Motor neuron (in vitro differentiated cells): ENCODE data around the gene TBL3. TPM values are rescaled to one million over a fixed set of nuclear protein-coding genes. Genes with fewer than 3 reads are reported as not detected.
A peak's percentile ranks its signal among the peaks of the same experiment; 100 is the strongest.

ENCODE experiments used
- ATAC-seq, 8 experiments: fragments of 200-7000 bp; cut with Tn5 transposase; replicated peaks in 6 of 8; 2 replicates each; pipeline ENCODE4 v1.8.0; 2021; ENCODE audit warnings: mild to moderate bottlenecking in 8 of 8, moderate library complexity in 8 of 8
- H3K27ac ChIP-seq, 2 donors: fragments of 250-450 bp; sonication (Bioruptor Pico); 2 replicates each; pipeline ENCODE4 v1.9.0; 2021; ENCODE audit warnings: antibody characterized with exemption in 2 of 2, mild to moderate bottlenecking in 2 of 2, moderate library complexity in 1 of 2
- H3K4me1 ChIP-seq, 2 donors: fragments of 250-450 bp; sonication (Bioruptor Pico); replicated peaks in 1 of 2; 2 replicates each; pipeline ENCODE4 v1.6.1; 2021; ENCODE audit warnings: antibody characterized with exemption in 2 of 2, mild to moderate bottlenecking in 2 of 2, moderate library complexity in 1 of 2
- H3K4me3 ChIP-seq, 5 donors: fragments of 250-450 bp; sonication (Bioruptor Pico); 2 replicates each; pipeline ENCODE4 v1.9.0; 2021; ENCODE audit warnings: antibody characterized with exemption in 5 of 5, mild to moderate bottlenecking in 5 of 5, moderate library complexity in 4 of 5
- WGBS, 10 experiments: fragments of 450-650 bp; shearing (Covaris generic); methylation state at CpG; one replicate each; pipeline ENCODE4 v1.0.0; 2022; 5-methylcytosine and 5-hydroxymethylcytosine counted together
- in situ Hi-C, 9 experiments: fragments of 400-800 bp; cut with MboI; loops; one replicate each; pipeline ENCODE4 v1.15.0; 2021; ENCODE audit warnings: low sequenced_read_pairs in 9 of 9, low pct_unique_long_range_greater_than_20kb in 2 of 9; ENCODE audit not compliant: unreplicated experiment in 9 of 9
- total RNA-seq, 8 experiments: library from RNA; unstranded; fragments of 300-600 nt; gene quantifications; 2 replicates each; pipeline versions ENCODE4 v1.2.3 to v1.2.4, GENCODE V29; 2022

Gene TBL3
- total RNA-seq, 8 experiments from 2014 or later: 18.4 to 55.5 (median 31.7) TPM

DNA sequence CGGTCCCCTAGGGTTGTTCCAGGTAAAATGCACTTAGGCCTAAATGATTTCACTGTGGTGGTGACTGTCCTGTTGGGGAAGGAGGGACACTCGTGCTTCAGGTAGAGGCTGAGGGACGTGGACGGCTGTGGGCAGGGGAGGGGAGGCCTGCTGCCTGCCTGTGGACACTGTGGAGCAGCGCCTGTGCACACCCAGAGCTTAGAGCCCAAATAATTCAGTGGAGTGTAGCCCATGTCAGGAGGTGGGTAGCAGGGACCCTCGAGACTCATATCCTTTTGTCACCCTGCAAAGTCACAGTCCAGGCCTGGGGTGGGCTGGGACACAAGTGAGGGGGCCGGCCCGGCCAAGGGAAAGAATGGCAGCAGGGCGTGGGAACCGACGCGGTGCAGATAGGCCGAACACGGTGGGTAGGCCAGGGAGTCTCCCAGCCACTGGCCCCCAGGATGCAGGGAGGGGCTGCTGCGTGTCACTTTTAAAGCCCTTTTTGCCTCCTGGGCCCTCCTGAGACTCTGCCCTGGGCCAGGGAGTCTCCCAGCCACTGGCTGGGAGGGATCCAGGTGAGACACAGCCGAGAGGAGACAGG is 54.1 kb downstream of the TBL3 start:
- Histone ChIP-seq H3K4me3 (no peak overlapping the region), H3K27ac (no peak overlapping the region), H3K4me1 (peaks cover 11 to 18% of the 10 kb centered on the region in 2 donors)
- WGBS, 10 experiments: 60 to 94% (median 83%) methylated on average over 1 to 7 of the region's 16 CpGs; no CpG with 5 or more reads in 5 of the 10 experiments
- ATAC-seq: no peak
- in situ Hi-C loops: loop anchor here in 3 of 9 experiments (10.0 to 25.0 kb wide), 2 partner anchors 111 to 119 kb away; partner anchors contain the start of genes RAB26 (in 3 of the 3) and PKD1 (in 1 of the 3)

DNA sequence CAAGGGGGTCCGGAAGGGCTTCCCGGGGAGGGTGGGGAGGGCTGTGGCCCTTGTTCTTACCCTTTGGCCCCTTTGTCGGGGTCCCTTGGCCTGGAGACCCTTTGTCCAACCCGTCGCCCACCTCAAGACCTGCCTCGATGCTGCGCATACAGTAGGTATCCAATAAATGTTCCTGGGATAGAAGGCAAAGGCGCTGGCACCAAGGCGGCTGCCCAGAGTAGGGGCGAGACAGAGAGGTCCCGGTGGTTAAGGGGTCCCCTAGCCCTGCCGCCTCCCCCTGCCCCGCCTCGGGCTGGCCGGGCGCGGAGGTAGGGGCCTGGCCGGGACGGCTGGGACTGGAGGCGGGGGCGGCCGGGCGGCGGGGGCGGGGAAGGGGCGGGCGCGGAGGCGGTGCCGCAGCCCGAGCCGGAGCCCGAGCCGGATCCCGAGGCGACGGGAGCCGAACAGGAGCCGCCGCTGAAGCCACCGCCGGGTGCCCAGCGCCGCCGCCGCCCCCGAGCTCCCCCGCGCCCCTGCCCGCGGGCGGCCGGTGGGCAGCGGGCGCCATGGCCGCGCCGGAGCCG is 54.7 kb downstream of the TBL3 start, which contains the start of gene NHERF2:
Gene NHERF2, plus strand, starts transcription at position 442 of the 563 bp plus-strand sequence. Its CDS starts 104 bp downstream, at position 546.
- in situ Hi-C loops: loop anchor here in 3 of 9 experiments (10.0 to 25.0 kb wide), 2 partner anchors 111 to 118 kb away; partner anchors contain the start of genes RAB26 (in 3 of the 3) and PKD1 (in 1 of the 3)
- Histone ChIP-seq H3K4me3 (peak within 1 kb of the TSS; percentile 35 to 44 (median 40)), H3K4me1 (peaks cover 11 to 18% of the 10 kb centered on the region in 2 donors), H3K27ac (peak within 1 kb of the TSS in 1 of 2 donors; percentile 27)
- ATAC-seq: peak; percentile 1 to 35 (median 6)
- WGBS, 10 experiments: no CpG with 5 or more reads among the region's 59 CpGs

DNA sequence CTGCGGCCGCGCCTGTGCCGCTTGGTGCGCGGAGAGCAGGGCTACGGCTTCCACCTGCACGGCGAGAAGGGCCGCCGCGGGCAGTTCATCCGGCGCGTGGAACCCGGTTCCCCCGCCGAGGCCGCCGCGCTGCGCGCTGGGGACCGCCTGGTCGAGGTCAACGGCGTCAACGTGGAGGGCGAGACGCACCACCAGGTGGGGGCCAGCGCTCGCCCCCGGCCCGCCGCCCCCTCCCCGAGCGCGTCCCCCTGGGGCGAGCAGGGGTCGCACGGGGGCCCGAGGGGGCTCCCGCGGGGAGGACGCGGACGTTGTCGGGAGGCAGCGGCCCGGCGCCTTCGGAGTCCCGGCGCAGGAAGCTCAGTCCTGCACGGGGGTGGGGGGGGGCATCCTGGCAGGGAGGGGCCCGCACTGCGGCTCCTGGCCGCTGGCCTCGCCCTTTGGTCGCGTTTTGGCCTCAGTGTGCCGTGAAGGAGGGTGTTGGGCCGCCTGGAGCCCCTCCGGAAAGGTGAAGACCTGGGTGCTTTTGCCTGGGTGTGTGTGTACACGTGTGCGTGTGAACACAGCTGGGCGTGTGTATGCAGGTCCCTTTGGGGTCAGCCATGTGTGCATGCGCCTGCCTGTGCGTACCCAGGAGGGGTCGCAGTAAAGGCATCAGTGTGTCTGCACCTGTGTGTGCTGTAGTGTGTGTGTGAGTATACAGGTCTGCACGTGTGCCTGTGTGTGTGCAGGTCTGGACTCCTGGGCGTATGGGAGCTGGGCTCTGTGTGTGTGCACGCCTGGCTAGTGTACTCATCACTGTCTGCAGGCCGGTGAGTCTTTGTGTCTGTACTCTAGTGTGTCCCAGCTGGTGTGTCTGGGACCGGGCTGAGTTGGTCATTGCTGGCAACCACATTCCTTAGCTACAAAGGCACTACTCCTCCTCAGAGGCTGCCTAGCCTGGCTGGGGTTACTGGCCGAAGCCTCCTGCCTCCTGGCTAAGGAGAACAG is 55.5 kb downstream of the TBL3 start:
- Histone ChIP-seq H3K4me3 (peak overlapping the region; percentile 35 to 44 (median 40)), H3K27ac (peak overlapping the region in 1 of 2 donors; percentile 27), H3K4me1 (peaks cover 11 to 18% of the 10 kb centered on the region in 2 donors)
- 18 to 33% (median 20%) methylated on average over 1 to 3 of the region's 76 CpGs; no CpG with 5 or more reads in 7 of the 10 experiments for WGBS, 10 experiments
- in situ Hi-C loops: loop anchor here in 3 of 9 experiments (10.0 to 25.0 kb wide), 2 partner anchors 110 to 117 kb away; partner anchors contain the start of genes RAB26 (in 3 of the 3) and PKD1 (in 1 of the 3)
- ATAC-seq: peak; percentile 1 to 19 (median 6)

DNA sequence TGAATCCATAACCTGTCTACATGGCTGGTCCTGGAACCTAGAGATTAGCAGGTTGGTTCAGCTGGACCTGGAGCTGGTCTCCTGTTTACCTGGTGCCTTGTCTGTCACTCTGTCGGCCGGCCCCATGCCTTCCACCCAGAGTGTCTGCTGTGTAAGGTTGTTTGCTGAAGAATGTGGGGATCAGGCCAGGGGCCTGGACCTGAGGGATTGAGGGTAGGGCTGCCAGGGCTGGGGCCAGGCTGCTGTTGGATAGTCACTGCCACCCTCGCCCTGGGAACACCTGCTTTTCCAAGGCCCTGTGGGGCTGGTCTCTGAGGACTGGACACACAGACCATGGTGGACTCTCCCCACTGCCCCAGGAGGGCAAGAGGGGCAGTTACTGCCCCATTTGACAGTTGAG is 56.3 kb downstream of the TBL3 start:
- Histone ChIP-seq H3K4me3 (peak overlapping the region in 1 of 5 donors; percentile 44), H3K4me1 (peaks cover 6 to 11% of the 10 kb centered on the region in 2 donors), H3K27ac (no peak overlapping the region)

DNA sequence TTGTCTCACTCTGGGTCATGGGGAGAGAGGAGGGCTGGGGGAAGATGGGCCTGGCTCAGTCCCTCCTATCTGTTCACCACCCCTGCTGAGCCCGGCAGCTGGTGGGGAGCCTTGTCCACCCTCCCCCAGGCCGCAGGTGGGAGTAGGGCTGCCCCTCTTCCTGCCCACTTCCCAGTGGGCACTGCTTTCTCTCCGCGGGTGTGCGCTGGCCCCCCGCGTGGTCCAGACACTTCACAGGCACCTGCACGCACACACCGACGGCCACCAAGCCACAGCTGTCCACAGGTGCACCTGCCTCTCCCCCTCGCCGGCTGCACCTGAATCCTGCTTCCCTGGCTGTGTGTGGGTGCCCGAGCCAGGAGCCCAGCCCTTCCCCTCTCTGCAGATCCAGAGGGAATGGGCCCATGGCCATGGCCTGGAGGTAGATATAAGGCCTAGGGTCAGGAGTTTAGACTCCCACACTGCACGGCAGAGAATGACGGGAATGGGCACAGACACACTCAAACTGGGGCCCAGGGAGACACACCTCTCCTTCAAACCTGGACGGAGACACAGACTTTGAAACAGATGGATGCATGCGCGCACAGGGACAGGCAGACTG is 56.9 kb downstream of the TBL3 start:
- WGBS, 10 experiments: 88 to 100% methylated on average over 2 to 3 of the region's 18 CpGs; no CpG with 5 or more reads in 8 of the 10 experiments
- no peak for ATAC-seq
- in situ Hi-C loops: loop anchor here in 3 of 9 experiments (10.0 to 25.0 kb wide), 2 partner anchors 109 to 116 kb away; partner anchors contain the start of genes RAB26 (in 3 of the 3) and PKD1 (in 1 of the 3)
- H3K27ac ChIP-seq: no peak overlapping the region
- no peak overlapping the region for H3K4me3 ChIP-seq
- peaks cover 6 to 9% of the 10 kb centered on the region in 2 donors for H3K4me1 ChIP-seq

More for the DNA sequence above, 56.3 kb downstream of the TBL3 start:
- in situ Hi-C loops: loop anchor here in 3 of 9 experiments (10.0 to 25.0 kb wide), 2 partner anchors 109 to 117 kb away; partner anchors contain the start of genes RAB26 (in 3 of the 3) and PKD1 (in 1 of the 3)
- ATAC-seq: no peak
- WGBS, 10 experiments: 67% methylated on average over 1 of the region's 3 CpGs; no CpG with 5 or more reads in 9 of the 10 experiments

DNA sequence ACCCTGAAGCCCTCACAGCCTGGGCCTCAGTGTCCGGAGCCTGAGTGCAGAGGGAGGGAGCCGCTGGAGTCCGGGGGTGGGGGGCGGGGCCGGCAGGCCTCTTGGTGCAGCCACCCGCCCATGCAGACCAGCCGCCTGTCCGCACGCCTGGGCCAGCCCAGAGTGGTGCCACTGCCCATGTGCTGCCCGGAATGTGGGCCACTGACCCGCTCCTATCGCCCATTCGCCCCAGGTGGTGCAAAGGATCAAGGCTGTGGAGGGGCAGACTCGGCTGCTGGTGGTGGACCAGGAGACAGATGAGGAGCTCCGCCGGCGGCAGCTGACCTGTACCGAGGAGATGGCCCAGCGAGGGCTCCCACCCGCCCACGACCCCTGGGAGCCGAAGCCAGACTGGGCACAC is 57.5 kb downstream of the TBL3 start:
- in situ Hi-C loops: loop anchor here in 3 of 9 experiments (10.0 to 25.0 kb wide), 2 partner anchors 108 to 115 kb away; partner anchors contain the start of genes RAB26 (in 3 of the 3) and PKD1 (in 1 of the 3)
- WGBS, 10 experiments: no CpG with 5 or more reads among the region's 22 CpGs
- H3K4me3 ChIP-seq: no peak overlapping the region

DNA sequence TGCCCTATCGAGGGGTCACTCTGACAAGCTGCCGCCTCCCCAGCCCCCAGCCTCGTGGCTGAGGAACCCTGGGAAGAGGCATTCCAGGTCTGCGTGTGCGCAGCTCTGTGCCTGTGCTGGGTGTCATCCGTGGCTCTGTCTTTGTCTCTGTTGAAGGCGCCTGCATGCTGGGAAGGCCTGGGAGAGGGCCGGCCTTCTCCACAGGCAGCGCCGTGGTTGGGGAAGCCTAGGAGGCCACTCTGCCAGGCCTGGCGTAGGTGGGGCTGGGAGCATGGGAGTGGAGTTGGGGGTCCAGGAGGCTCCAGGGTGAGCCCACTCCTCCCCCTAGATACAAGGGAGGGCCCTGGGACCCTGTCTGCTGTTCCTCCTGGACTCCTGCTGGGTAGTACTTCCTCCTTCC is 58.2 kb downstream of the TBL3 start:
- in situ Hi-C loops: loop anchor here in 1 of 9 experiments (25.0 kb wide), 1 partner anchor 107 kb away; the partner anchor contains the start of genes PKD1 and RAB26
- ATAC-seq: no peak
- 32 to 100% methylated on average over 1 to 5 of the region's 11 CpGs; no CpG with 5 or more reads in 8 of the 10 experiments for WGBS, 10 experiments
- Histone ChIP-seq H3K4me1 (peaks cover 5 to 6% of the 10 kb centered on the region in 2 donors), H3K27ac (no peak overlapping the region), H3K4me3 (no peak overlapping the region)

More for the DNA sequence above, 57.5 kb downstream of the TBL3 start:
- ATAC-seq: no peak
- peaks cover 5 to 6% of the 10 kb centered on the region in 2 donors for H3K4me1 ChIP-seq
- no peak overlapping the region for H3K27ac ChIP-seq

DNA sequence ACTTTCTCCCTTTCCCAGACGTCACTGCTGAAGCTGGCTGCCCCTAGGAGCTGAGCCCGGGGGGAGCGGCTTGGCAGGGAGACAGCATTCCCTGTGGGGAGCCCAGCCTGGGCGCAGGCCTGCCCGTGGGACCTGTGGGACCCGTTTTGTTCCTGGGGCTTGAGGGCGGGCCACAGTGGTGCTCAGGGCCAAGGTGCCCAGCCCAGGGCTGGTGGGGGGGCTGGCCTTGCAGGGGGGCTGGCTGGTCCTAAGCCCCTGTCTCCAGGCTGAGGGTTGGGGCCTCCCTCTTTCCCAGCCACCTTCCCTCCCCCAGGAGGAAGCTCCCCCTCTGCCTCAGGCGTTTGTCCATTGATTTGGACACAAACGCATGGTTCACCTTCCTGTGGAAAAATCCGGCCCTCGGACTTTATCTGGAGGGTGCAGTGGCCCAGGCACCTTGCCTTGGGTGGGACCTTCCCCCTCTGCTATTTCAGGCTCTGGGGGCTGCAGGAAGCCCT is 59.3 kb downstream of the TBL3 start:
- ATAC-seq: no peak
- Histone ChIP-seq H3K4me3 (no peak overlapping the region), H3K27ac (no peak overlapping the region), H3K4me1 (peaks cover 11 to 12% of the 10 kb centered on the region in 2 donors)
- WGBS, 10 experiments: 84 to 100% (median 94%) methylated on average over 1 to 4 of the region's 11 CpGs; no CpG with 5 or more reads in 6 of the 10 experiments
- in situ Hi-C loops: loop anchor here in 1 of 9 experiments (25.0 kb wide), 1 partner anchor 106 kb away; the partner anchor contains the start of genes PKD1 and RAB26

Other genes starting within 250 kb of the TBL3 start
- 10 to 100 TPM; 41.7 to 59.9 (median 43.5) TPM for gene NME3, start 200.5 kb upstream of the TBL3 start, total RNA-seq
- 10 to 100 TPM in 2 of 8 experiments, 1 to 10 TPM in 6; 4.6 to 21.1 (median 6.4) TPM for gene EME2, start 199.2 kb upstream of the TBL3 start, total RNA-seq
- 100 to 1,000 TPM in 3 of 8 experiments, 10 to 100 TPM in 5; 68.4 to 150 (median 87.1) TPM for gene MRPS34, start 198.9 kb upstream of the TBL3 start, total RNA-seq
- gene SPSB3, start 189.5 kb upstream of the TBL3 start, total RNA-seq: 10 to 100 TPM; 15.0 to 73.8 (median 36.0) TPM
- 10 to 100 TPM; 53.7 to 89.6 (median 67.6) TPM for gene NUBP2, start 189.1 kb upstream of the TBL3 start, total RNA-seq
- 1 to 10 TPM in 2 of 8 experiments, under 1 TPM in 6; 0.25 to 1.1 (median 0.68) TPM for gene IGFALS, start 178.3 kb upstream of the TBL3 start, total RNA-seq
- gene HAGH, start 145.2 kb upstream of the TBL3 start, total RNA-seq: 10 to 100 TPM; 27.8 to 67.6 (median 38.9) TPM
- gene FAHD1, start 144.8 kb upstream of the TBL3 start, total RNA-seq: 10 to 100 TPM; 25.1 to 62.0 (median 30.8) TPM
- gene MEIOB, start 99.9 kb upstream of the TBL3 start, total RNA-seq: 1 to 10 TPM in 3 of 8 experiments, under 1 TPM in 4, not detected in 1; 0.05 to 2.8 (median 0.78) TPM
- 1 to 10 TPM in 1 of 8 experiments, under 1 TPM in 1, not detected in 6; 0.25 to 1.1 TPM for gene HS3ST6, start 53.6 kb upstream of the TBL3 start, total RNA-seq
- gene MSRB1, start 28.9 kb upstream of the TBL3 start, total RNA-seq: 10 to 100 TPM in 2 of 8 experiments, 1 to 10 TPM in 6; 2.8 to 18.1 (median 6.3) TPM
- 1 to 10 TPM in 1 of 8 experiments, under 1 TPM in 6, not detected in 1; 0.08 to 1.4 (median 0.22) TPM for gene RPL3L, start 17.4 kb upstream of the TBL3 start, total RNA-seq
- 100 to 1,000 TPM; 153 to 255 (median 183) TPM for gene NDUFB10, start 12.5 kb upstream of the TBL3 start, total RNA-seq
- 1,000 to 10,000 TPM; 1,718 to 3,761 (median 2,257) TPM for gene RPS2, start 7.2 kb upstream of the TBL3 start, total RNA-seq
- gene RNF151, start 5.2 kb upstream of the TBL3 start, total RNA-seq: under 1 TPM in 1 of 8 experiments, not detected in 7; 0.16 TPM
- under 1 TPM in 4 of 8 experiments, not detected in 4; 0.21 to 0.73 (median 0.26) TPM for gene NOXO1, start 9.4 kb downstream of the TBL3 start, total RNA-seq
- 10 to 100 TPM; 14.4 to 37.3 (median 25.2) TPM for gene GFER, start 12.1 kb downstream of the TBL3 start, total RNA-seq
- gene SYNGR3, start 17.9 kb downstream of the TBL3 start, total RNA-seq: 10 to 100 TPM in 5 of 8 experiments, 1 to 10 TPM in 2, under 1 TPM in 1; 0.36 to 54.5 (median 18.2) TPM
- 10 to 100 TPM; 17.6 to 49.1 (median 27.6) TPM for gene ZNF598, start 37.8 kb downstream of the TBL3 start, total RNA-seq
- gene NPW, start 47.7 kb downstream of the TBL3 start, total RNA-seq: 1 to 10 TPM in 2 of 8 experiments, under 1 TPM in 3, not detected in 3; 0.27 to 1.7 (median 0.92) TPM
- gene NHERF2, start 54.8 kb downstream of the TBL3 start, total RNA-seq: 10 to 100 TPM in 4 of 8 experiments, 1 to 10 TPM in 4; 1.2 to 27.4 (median 7.8) TPM
- gene NTHL1, start 75.8 kb downstream of the TBL3 start, total RNA-seq: 10 to 100 TPM; 13.0 to 28.3 (median 18.8) TPM
- gene TSC2, start 75.9 kb downstream of the TBL3 start, total RNA-seq: 100 to 1,000 TPM in 1 of 8 experiments, 10 to 100 TPM in 7; 28.1 to 102 (median 53.2) TPM
- 100 to 1,000 TPM in 1 of 8 experiments, 10 to 100 TPM in 7; 27.9 to 123 (median 58.3) TPM for gene PKD1, start 163.8 kb downstream of the TBL3 start, total RNA-seq
- gene RAB26, start 176.6 kb downstream of the TBL3 start, total RNA-seq: 10 to 100 TPM in 2 of 8 experiments, 1 to 10 TPM in 6; 3.3 to 22.2 (median 5.2) TPM
- gene TRAF7, start 183.7 kb downstream of the TBL3 start, total RNA-seq: 10 to 100 TPM; 20.7 to 82.2 (median 33.3) TPM
- 10 to 100 TPM in 1 of 8 experiments, 1 to 10 TPM in 6, under 1 TPM in 1; 0.61 to 12.2 (median 6.0) TPM for gene CASKIN1, start 224.6 kb downstream of the TBL3 start, total RNA-seq
- 10 to 100 TPM; 25.9 to 59.8 (median 38.7) TPM for gene MLST8, start 233.4 kb downstream of the TBL3 start, total RNA-seq
- 10 to 100 TPM in 2 of 8 experiments, 1 to 10 TPM in 6; 1.1 to 15.1 (median 8.4) TPM for gene BRICD5, start 238.8 kb downstream of the TBL3 start, total RNA-seq
- gene PGP, start 242.8 kb downstream of the TBL3 start, total RNA-seq: 10 to 100 TPM in 4 of 8 experiments, 1 to 10 TPM in 4; 6.5 to 14.9 (median 9.9) TPM